Pancreas (tissue), 10 donors: ENCODE measurements around the gene MROH9. TPM values are rescaled to one million over a fixed set of nuclear protein-coding genes. Genes with fewer than 3 reads are reported as not detected.

Source experiments
- ATAC-seq, 4 donors: fragments of 200-7000 bp; cut with Tn5 transposase; one replicate each; pipeline versions ENCODE4 v1.8.0 to v1.9.1; 2020; ENCODE audit warnings: mild to moderate bottlenecking in 4 of 4, moderate library complexity in 4 of 4
- DNase-seq, 6 donors: peaks; one replicate each; pipeline ENCODE4 v3.0.0-alpha.2; 2020
- FAIRE-seq: peaks from 2 replicates; lab custom pipeline; 2012; peaks lifted over from hg19 to GRCh38; lab: Jason Lieb, UNC
- H3K27ac ChIP-seq, 4 donors: fragments of 200-600 bp; sonication (generic); 1 replicate in 3 of 4; 2 replicates in 1 of 4; pipeline versions ENCODE4 v1.5.0 to v1.8.0; 2020
- H3K27me3 ChIP-seq, 4 donors: fragments of 200-600 bp; one replicate each; pipeline ENCODE4 v1.8.0; 2021
- H3K36me3 ChIP-seq, 3 donors: fragments of 200-600 bp; sonication (generic) in 1 of 3; one replicate each; pipeline versions ENCODE4 v1.5.0 to v1.8.0; 2020 to 2021
- H3K4me1 ChIP-seq, 3 donors: fragments of 200-600 bp; one replicate each; pipeline ENCODE4 v1.8.0; 2021
- H3K4me3 ChIP-seq, 4 donors: fragments of 200-600 bp; sonication (generic) in 2 of 4; one replicate each; pipeline versions ENCODE4 v1.5.0 to v1.8.0; 2020 to 2021
- H3K9me3 ChIP-seq, 4 donors: fragments of 200-600 bp; one replicate each; pipeline ENCODE4 v1.8.0; 2021
- WGBS, 2 donors: extraction: QIAGEN DNeasy Blood & Tissue Kit; methylation state at CpG; one replicate each; pipeline ENCODE4 v1.1.7; 2013; 5-methylcytosine and 5-hydroxymethylcytosine counted together
- intact Hi-C, 3 donors: fragments of 100-400 bp; cut with DNase I; formaldehyde crosslinking; loops; one replicate each; pipeline versions ENCODE4 v1.11.1 to v1.14.2; 2022
- polyA plus RNA-seq, 2 donors: library from polyadenylated mRNA; stranded (reverse); fragments of 200-250 nt; gene quantifications; one replicate each; pipeline ENCODE4 v1.2.3, GENCODE V29; 2013
- total RNA-seq, 6 donors: library from RNA; stranded (reverse); fragmentation: NEBNext Ultra II Directional in 4 of 6; extraction: Animal tissue kit (Norgen Biotek cat#: 25700) in 4 of 6; gene quantifications; one replicate each; pipeline versions ENCODE4 v1.2.1 to v1.2.4, GENCODE V29; 2021 to 2023
- TF ChIP-seq, protein P1 (sequence below), 4 donors: fragments of 200-600 bp; sonication (generic) in 3 of 4; IDR thresholded peaks; one replicate each; pipeline versions ENCODE4 v1.5.0 to v1.8.0; 2021; ENCODE audit warnings: antibody characterized with exemption in 4 of 4
- donor health status: healthy with polysubstance abuse.
- donor health status: DM: no; HTN: no; CAD: no; lungs with moderate emphysema.
- donor health status: DM: no; HTN: no; CAD: no.
- donor health status: control.
- donor health status: control.
- donor health status: Bipolar disorder and iron deficiency.
- donor health status: DM: yes; HTN: yes; CAD: no.
- donor health status: DM: no; HTN: no; CAD: no.
- donor health status: DM: no; HTN: no; CAD: no.
- donor health status: DM: yes; HTN: yes; CAD: no.

MROH9 gene
- total and polyA plus RNA-seq, 8 donors = not detected

DNA sequence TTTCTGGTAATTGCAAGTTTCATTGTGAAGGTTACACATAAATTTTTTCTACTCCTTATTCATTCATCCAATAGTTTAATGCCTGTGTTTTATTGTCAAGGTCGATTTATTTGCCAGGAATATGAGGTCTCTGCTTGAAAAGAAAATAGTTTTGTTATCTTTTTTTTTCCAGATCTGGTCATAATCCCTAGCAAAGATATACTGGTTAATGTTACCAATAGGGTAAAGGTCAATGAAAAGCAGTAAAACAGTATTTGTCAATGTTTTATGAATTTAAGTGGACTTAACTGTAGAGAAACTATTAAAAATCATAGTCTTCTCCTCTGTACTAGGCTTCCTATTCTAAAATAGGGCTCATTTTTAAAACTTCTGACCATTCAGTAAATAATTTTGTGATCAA lies 147.3 kb downstream of the MROH9 start:
- Histone ChIP-seq H3K36me3 (no peaks in the 10 kb centered on the region), H3K27ac (peak overlapping the region in 1 of 4 donors; percentile 11), H3K9me3 (no peaks in the 10 kb centered on the region), H3K4me1 (peaks cover 3 to 7% (median 3%) of the 10 kb centered on the region in 3 donors), H3K4me3 (no peak overlapping the region), H3K27me3 (no peaks in the 10 kb centered on the region)
- WGBS, 2 donors = 11 to 12% methylated on average over 1 of the region's 1 CpG
- DNase-seq (no peak), ATAC-seq (no peak), FAIRE-seq (no peak)
- TF ChIP-seq, protein P1, sequence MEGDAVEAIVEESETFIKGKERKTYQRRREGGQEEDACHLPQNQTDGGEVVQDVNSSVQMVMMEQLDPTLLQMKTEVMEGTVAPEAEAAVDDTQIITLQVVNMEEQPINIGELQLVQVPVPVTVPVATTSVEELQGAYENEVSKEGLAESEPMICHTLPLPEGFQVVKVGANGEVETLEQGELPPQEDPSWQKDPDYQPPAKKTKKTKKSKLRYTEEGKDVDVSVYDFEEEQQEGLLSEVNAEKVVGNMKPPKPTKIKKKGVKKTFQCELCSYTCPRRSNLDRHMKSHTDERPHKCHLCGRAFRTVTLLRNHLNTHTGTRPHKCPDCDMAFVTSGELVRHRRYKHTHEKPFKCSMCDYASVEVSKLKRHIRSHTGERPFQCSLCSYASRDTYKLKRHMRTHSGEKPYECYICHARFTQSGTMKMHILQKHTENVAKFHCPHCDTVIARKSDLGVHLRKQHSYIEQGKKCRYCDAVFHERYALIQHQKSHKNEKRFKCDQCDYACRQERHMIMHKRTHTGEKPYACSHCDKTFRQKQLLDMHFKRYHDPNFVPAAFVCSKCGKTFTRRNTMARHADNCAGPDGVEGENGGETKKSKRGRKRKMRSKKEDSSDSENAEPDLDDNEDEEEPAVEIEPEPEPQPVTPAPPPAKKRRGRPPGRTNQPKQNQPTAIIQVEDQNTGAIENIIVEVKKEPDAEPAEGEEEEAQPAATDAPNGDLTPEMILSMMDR (IDR thresholded peaks at IDR 0.05) = no peak
- intact Hi-C loops = loop anchor here in 1 of 3 donors (10.0 kb wide), 1 partner anchor 142 kb away; no protein-coding TSS in a partner anchor

DNA sequence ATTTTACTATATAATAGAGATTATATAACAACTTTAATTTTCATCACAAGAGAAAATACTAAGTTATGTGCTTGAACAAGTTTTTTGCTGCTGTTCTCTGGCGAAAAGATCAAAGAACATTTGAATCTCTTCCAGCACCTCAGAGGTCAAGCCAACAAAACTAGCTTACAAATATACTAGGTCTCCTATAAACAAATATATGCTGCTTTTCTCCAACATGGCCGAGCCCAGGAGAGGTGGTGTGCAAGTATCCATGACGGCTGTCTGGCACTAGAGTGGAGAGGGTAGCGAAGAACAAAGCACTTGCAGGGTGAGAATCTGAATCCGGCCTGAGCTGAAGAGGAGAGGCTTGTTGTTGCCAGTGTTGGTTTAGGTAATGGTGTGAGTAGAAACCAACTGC lies 147.9 kb downstream of the MROH9 start:
- intact Hi-C loops = loop anchor here in 1 of 3 donors (10.0 kb wide), 1 partner anchor 142 kb away; no protein-coding TSS in a partner anchor
- WGBS, 2 donors = 71 to 78% methylated on average over 5 of the region's 5 CpGs
- no peaks in the 10 kb centered on the region for H3K27me3 ChIP-seq
- H3K4me1 ChIP-seq = peaks cover 3 to 7% (median 3%) of the 10 kb centered on the region in 3 donors
- H3K9me3 ChIP-seq = no peaks in the 10 kb centered on the region
- no peak overlapping the region for H3K27ac ChIP-seq
- ATAC-seq (no peak), FAIRE-seq (no peak), DNase-seq (no peak)
- TF ChIP-seq, protein P1 (IDR thresholded peaks at IDR 0.05) = no peak
- H3K36me3 ChIP-seq = no peaks in the 10 kb centered on the region
- no peak overlapping the region for H3K4me3 ChIP-seq

DNA sequence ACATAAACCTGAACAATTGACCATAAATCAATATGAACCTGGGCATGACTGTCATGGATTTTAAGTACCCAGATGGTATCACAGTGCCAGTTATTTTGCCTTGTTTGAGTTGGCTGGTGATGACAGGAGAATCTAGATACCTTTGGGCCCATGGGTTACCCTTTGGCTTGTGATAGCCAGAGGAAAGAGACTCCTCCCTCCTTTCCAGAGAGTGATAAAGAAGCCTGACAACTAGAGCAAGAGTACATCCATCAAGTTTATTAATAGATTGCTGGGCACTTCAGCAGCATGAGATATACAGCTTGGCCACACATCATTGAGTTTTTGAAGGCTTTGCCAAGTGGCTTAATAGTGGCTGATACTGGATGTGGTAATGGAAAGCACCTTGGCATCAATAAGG lies 148.8 kb downstream of the MROH9 start:
- no peak for DNase-seq
- FAIRE-seq = no peak
- peak in 1 of 4 donors; percentile 9 for ATAC-seq
- Histone ChIP-seq H3K4me1 (peaks cover 3 to 7% (median 3%) of the 10 kb centered on the region in 3 donors), H3K27ac (no peak overlapping the region), H3K27me3 (no peaks in the 10 kb centered on the region), H3K36me3 (no peaks in the 10 kb centered on the region), H3K9me3 (no peaks in the 10 kb centered on the region), H3K4me3 (no peak overlapping the region)
- intact Hi-C loops = loop anchor here in 1 of 3 donors (10.0 kb wide), 1 partner anchor 141 kb away; no protein-coding TSS in a partner anchor
- TF ChIP-seq, protein P1 (IDR thresholded peaks at IDR 0.05) = no peak

DNA sequence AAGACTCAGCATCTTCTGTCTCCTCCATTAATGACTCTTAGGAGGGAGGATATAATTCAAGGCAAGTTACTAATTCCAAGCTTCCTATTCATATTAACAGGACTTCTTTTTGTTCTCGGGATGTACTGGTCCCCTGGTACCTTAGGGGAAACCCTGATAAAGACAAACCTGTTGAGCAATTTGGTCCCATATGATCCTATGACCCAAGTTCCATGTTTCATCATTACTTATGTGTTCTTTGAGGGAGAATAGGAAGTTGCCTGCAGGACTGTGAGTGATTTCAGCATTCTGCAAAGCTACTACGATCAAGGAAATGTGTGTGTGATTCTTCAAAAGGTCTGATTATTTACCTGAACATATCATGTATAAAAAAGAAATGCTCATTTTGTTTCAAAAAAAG lies 149.5 kb downstream of the MROH9 start:
- ATAC-seq (no peak), FAIRE-seq (no peak), DNase-seq (no peak)
- Histone ChIP-seq H3K9me3 (no peaks in the 10 kb centered on the region), H3K27ac (no peak overlapping the region), H3K36me3 (no peaks in the 10 kb centered on the region), H3K27me3 (no peaks in the 10 kb centered on the region), H3K4me3 (no peak overlapping the region), H3K4me1 (peaks cover 3 to 7% (median 3%) of the 10 kb centered on the region in 3 donors)
- 86 to 90% methylated on average over 2 of the region's 2 CpGs for WGBS, 2 donors
- TF ChIP-seq, protein P1 (IDR thresholded peaks at IDR 0.05) = no peak
- intact Hi-C loops = loop anchor here in 1 of 3 donors (10.0 kb wide), 1 partner anchor 140 kb away; no protein-coding TSS in a partner anchor

DNA sequence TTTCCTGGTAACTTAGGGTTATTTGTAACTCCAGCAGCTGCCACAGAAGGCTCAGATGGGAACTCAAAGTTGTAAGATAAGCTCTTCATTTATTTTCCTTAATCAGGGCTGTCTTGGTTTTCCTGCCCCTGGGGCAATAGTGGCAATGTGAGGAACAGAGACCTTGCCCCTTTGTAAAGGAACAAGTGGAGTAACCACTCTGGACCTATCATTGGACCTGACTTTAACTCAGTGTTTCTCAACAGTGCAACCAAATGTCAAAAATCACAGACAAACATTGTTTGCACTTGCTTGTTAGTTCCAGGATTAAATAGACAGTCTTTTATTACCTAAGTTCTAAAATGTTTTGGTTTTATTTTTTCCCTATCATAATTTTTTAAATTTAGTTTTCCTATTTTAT lies 152.6 kb downstream of the MROH9 start:
- intact Hi-C loops = loop anchor here in 1 of 3 donors (10.0 kb wide), 1 partner anchor 137 kb away; no protein-coding TSS in a partner anchor
- TF ChIP-seq, protein P1 (IDR thresholded peaks at IDR 0.05) = no peak
- H3K4me1 ChIP-seq = no peaks in the 10 kb centered on the region
- FAIRE-seq (no peak), ATAC-seq (no peak), DNase-seq (no peak)
- no peaks in the 10 kb centered on the region for H3K27me3 ChIP-seq
- no peaks in the 10 kb centered on the region for H3K9me3 ChIP-seq
- no peak overlapping the region for H3K4me3 ChIP-seq
- H3K36me3 ChIP-seq = no peaks in the 10 kb centered on the region
- no peak overlapping the region for H3K27ac ChIP-seq
